Measurements from ENCODE around the gene ANKS1A. TPM values are rescaled to one million over a fixed set of nuclear protein-coding genes. Genes with fewer than 3 reads are reported as not detected.

The ANKS1A gene
- total RNA-seq, 2 donors from 2014 or later = 34.9 to 36.4 TPM

GRCh38 chr6:35093783-35094182, 204.7 kb downstream of the ANKS1A start:
- H3K4me3 ChIP-seq (ENCODE audit: low read length) = no peak overlapping the region
- H3K9me3 ChIP-seq (ENCODE audit: control insufficient read depth, low read length) = no peaks in the 10 kb centered on the region
- Mint-ChIP-seq H3K4me3 (no peak overlapping the region), H3K9me3 (no peaks in the 10 kb centered on the region), H3K4me1 (peaks cover 28% of the 10 kb centered on the region), H3K27me3 (ENCODE audit: insufficient read depth) (no peaks in the 10 kb centered on the region), H3K27ac (peak overlapping the region; percentile 16), H3K36me3 (ENCODE audit: low read depth) (peaks cover 9% of the 10 kb centered on the region)
- peaks cover 15% of the 10 kb centered on the region for H3K36me3 ChIP-seq (ENCODE audit: control insufficient read depth, insufficient read depth, low read length)
- H3K27me3 ChIP-seq (ENCODE audit: control insufficient read depth, insufficient read depth, low read length, poor library complexity, severe bottlenecking) = no peaks in the 10 kb centered on the region
- WGBS, 2 experiments (ENCODE audit: insufficient coverage in 1 of 2, insufficient read length in 1 of 2) = 90 to 92% methylated on average over 4 to 6 of the region's 6 CpGs
- H3K4me1 ChIP-seq (ENCODE audit: control insufficient read depth, insufficient read depth, low read length) = no peaks in the 10 kb centered on the region
- H3K9ac ChIP-seq (ENCODE audit: extremely low read depth, low read length, poor library complexity, severe bottlenecking) = no peak overlapping the region
- no peak overlapping the region for H3K27ac ChIP-seq (ENCODE audit: low read depth, low read length)
- DNase-seq = peak; percentile 43
- TF ChIP-seq CTCF (conservative IDR thresholded peaks at IDR 0.05) = no peak

DNA sequence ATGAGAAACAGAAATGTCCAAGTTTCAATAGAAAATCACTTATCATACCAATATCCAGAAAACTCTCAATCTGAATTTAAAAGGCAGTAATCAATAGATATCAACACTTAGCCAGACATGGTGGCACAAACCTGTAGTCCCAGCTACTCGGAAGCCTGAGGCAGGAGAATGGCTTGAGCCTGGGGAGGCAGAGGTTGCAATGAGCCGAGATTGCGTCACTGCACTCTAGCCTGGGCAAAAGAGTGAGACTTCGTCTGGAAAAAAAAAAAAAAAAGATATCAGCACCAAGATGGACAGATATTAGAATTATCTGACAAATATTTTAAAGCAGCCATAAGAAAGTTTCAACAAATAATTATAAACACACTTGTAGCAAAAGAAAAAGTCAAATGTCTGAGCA, 205.1 kb downstream of the ANKS1A start:
- no peak for DNase-seq
- Mint-ChIP-seq H3K36me3 (ENCODE audit: low read depth) (peaks cover 7% of the 10 kb centered on the region), H3K27me3 (ENCODE audit: insufficient read depth) (no peaks in the 10 kb centered on the region), H3K4me1 (peaks cover 28% of the 10 kb centered on the region), H3K4me3 (no peak overlapping the region), H3K27ac (peak overlapping the region; percentile 16), H3K9me3 (no peaks in the 10 kb centered on the region)
- Histone ChIP-seq H3K27ac (ENCODE audit: low read depth, low read length) (no peak overlapping the region), H3K9ac (ENCODE audit: extremely low read depth, low read length, poor library complexity, severe bottlenecking) (no peak overlapping the region), H3K36me3 (ENCODE audit: control insufficient read depth, insufficient read depth, low read length) (peaks cover 11% of the 10 kb centered on the region), H3K9me3 (ENCODE audit: control insufficient read depth, low read length) (no peaks in the 10 kb centered on the region), H3K27me3 (ENCODE audit: control insufficient read depth, insufficient read depth, low read length, poor library complexity, severe bottlenecking) (no peaks in the 10 kb centered on the region), H3K4me1 (ENCODE audit: control insufficient read depth, insufficient read depth, low read length) (no peaks in the 10 kb centered on the region), H3K4me3 (ENCODE audit: low read length) (no peak overlapping the region)
- TF ChIP-seq CTCF (conservative IDR thresholded peaks at IDR 0.05) = no peak
- WGBS, 2 experiments (ENCODE audit: insufficient coverage in 1 of 2, insufficient read length in 1 of 2) = 93 to 100% methylated on average over 1 to 4 of the region's 4 CpGs

- Histone ChIP-seq H3K9ac (ENCODE audit: extremely low read depth, low read length, poor library complexity, severe bottlenecking) (no peak overlapping the region), H3K27me3 (ENCODE audit: control insufficient read depth, insufficient read depth, low read length, poor library complexity, severe bottlenecking) (no peaks in the 10 kb centered on the region), H3K4me1 (ENCODE audit: control insufficient read depth, insufficient read depth, low read length) (no peaks in the 10 kb centered on the region), H3K9me3 (ENCODE audit: control insufficient read depth, low read length) (peaks cover 5% of the 10 kb centered on the region), H3K36me3 (ENCODE audit: control insufficient read depth, insufficient read depth, low read length) (no peaks in the 10 kb centered on the region), H3K4me3 (ENCODE audit: low read length) (no peak overlapping the region), H3K27ac (ENCODE audit: low read depth, low read length) (no peak overlapping the region)
- Mint-ChIP-seq H3K36me3 (ENCODE audit: low read depth) (peaks cover 3% of the 10 kb centered on the region), H3K27me3 (ENCODE audit: insufficient read depth) (no peaks in the 10 kb centered on the region), H3K4me1 (peaks cover 28% of the 10 kb centered on the region), H3K27ac (peak overlapping the region; percentile 56), H3K4me3 (no peak overlapping the region), H3K9me3 (no peaks in the 10 kb centered on the region)
- DNase-seq = no peak
- WGBS, 2 experiments (ENCODE audit: insufficient coverage in 1 of 2, insufficient read length in 1 of 2) = 60% methylated on average over 2 to 4 of the region's 4 CpGs
- TF ChIP-seq CTCF (conservative IDR thresholded peaks at IDR 0.05) = no peak
Observed at GRCh38 chr6:35096129-35096862, 207.2 kb downstream of the ANKS1A start.

Measured in endodermal cell (in vitro differentiated cells).